CD14-positive monocyte (primary cell): ENCODE data around the gene JARID2. TPM values are rescaled to one million over a fixed set of nuclear protein-coding genes. Genes with fewer than 3 reads are reported as not detected.

Experiments
- DNase-seq, 3 donors: peaks; one replicate each; pipeline ENCODE4 v3.0.0-alpha.2; 2011 to 2022
- H2AFZ ChIP-seq: 2 replicates; pipeline ENCODE4 v1.6.0; 2012; ENCODE audit warnings: mild to moderate bottlenecking, low read depth, low read length, inconsistent platforms; ENCODE audit not compliant: insufficient read depth, poor library complexity, severe bottlenecking
- H3K27ac ChIP-seq, 2 donors: 1 replicate in 1 of 2; 2 replicates in 1 of 2; pipeline ENCODE4 v1.5.1; 2012 to 2013; ENCODE audit warnings: low read length in 2 of 2, control low read depth in 1 of 2, inconsistent platforms in 1 of 2, low read depth in 1 of 2, mild to moderate bottlenecking in 1 of 2
- H3K27me3 ChIP-seq, 2 donors: one replicate each; pipeline versions ENCODE4 v1.6.0 to v1.6.1; 2011 to 2013; ENCODE audit warnings: low read length in 2 of 2; ENCODE audit not compliant: control insufficient read depth in 2 of 2, insufficient read depth in 2 of 2
- H3K36me3 ChIP-seq, 2 donors: replicated peaks in 1 of 2; 1 replicate in 1 of 2; 2 replicates in 1 of 2; pipeline versions ENCODE4 v1.5.1 to v1.6.1; 2012 to 2013; ENCODE audit warnings: low read length in 2 of 2, control low read depth in 1 of 2, inconsistent platforms in 1 of 2, mild to moderate bottlenecking in 1 of 2; ENCODE audit not compliant: insufficient read depth in 2 of 2, control insufficient read depth in 1 of 2
- H3K4me1 ChIP-seq, 2 donors: 1 replicate in 1 of 2; 2 replicates in 1 of 2; pipeline versions ENCODE4 v1.5.1 to v1.6.1; 2012 to 2013; ENCODE audit warnings: low read length in 2 of 2, control low read depth in 1 of 2, inconsistent platforms in 1 of 2, mild to moderate bottlenecking in 1 of 2, moderate library complexity in 1 of 2; ENCODE audit not compliant: insufficient read depth in 2 of 2, control insufficient read depth in 1 of 2
- H3K4me2 ChIP-seq: replicated peaks from 2 replicates; pipeline ENCODE3; 2012; ENCODE audit warnings: low read length, moderate library complexity, mild to moderate bottlenecking; ENCODE audit not compliant: poor library complexity, severe bottlenecking; ENCODE audit errors: extremely low read depth
- H3K4me3 ChIP-seq, 3 experiments: fragments of 200-600 bp in 1 of 3; sonication (generic) in 1 of 3; replicated peaks in 1 of 3; 1 replicate in 2 of 3; 2 replicates in 1 of 3; pipeline ENCODE4 v1.5.1; 2011 to 2013; ENCODE audit warnings: low read length in 3 of 3, mild to moderate bottlenecking in 3 of 3, control low read depth in 2 of 3, low read depth in 2 of 3, inconsistent platforms in 1 of 3, moderate library complexity in 1 of 3
- H3K79me2 ChIP-seq: 2 replicates; pipeline ENCODE4 v1.6.0; 2012; ENCODE audit warnings: mild to moderate bottlenecking, control low read depth, inconsistent platforms, low read length, moderate library complexity; ENCODE audit not compliant: insufficient read depth
- H3K9ac ChIP-seq: 2 replicates; pipeline ENCODE4 v1.6.0; 2017; ENCODE audit warnings: low read length, mild to moderate bottlenecking; ENCODE audit not compliant: insufficient read depth, poor library complexity, severe bottlenecking
- H3K9me3 ChIP-seq, 2 donors: replicated peaks in 1 of 2; 1 replicate in 1 of 2; 2 replicates in 1 of 2; pipeline versions ENCODE4 v1.5.1 to v1.6.1; 2012 to 2013; ENCODE audit warnings: low read length in 2 of 2, control low read depth in 1 of 2; ENCODE audit not compliant: control insufficient read depth in 1 of 2, insufficient read depth in 1 of 2
- H4K20me1 ChIP-seq: 2 replicates; pipeline ENCODE4 v1.6.0; 2012; ENCODE audit warnings: mild to moderate bottlenecking, low read length, control low read depth, moderate library complexity; ENCODE audit not compliant: insufficient read depth
- H3K27ac Mint-ChIP-seq, 7 donors: one replicate each; pipeline ENCODE4 v1.8.0; 2020; ENCODE audit warnings: mild to moderate bottlenecking in 7 of 7, mixed read lengths in 7 of 7, moderate library complexity in 6 of 7, inconsistent platforms in 2 of 7
- H3K27me3 Mint-ChIP-seq, 3 donors: one replicate each; pipeline ENCODE4 v1.8.0; 2021 to 2022; ENCODE audit warnings: low read depth in 3 of 3, mild to moderate bottlenecking in 3 of 3, mixed read lengths in 3 of 3, moderate library complexity in 3 of 3, inconsistent platforms in 1 of 3
- H3K36me3 Mint-ChIP-seq, 2 donors: one replicate each; pipeline ENCODE4 v1.8.0; 2020; ENCODE audit warnings: mixed read lengths in 2 of 2, inconsistent platforms in 1 of 2, mild to moderate bottlenecking in 1 of 2
- H3K4me1 Mint-ChIP-seq: one replicate; pipeline ENCODE4 v1.8.0; 2020; ENCODE audit warnings: mild to moderate bottlenecking, mixed read lengths
- H3K4me3 Mint-ChIP-seq, 2 donors: one replicate each; pipeline ENCODE4 v1.8.0; 2020; ENCODE audit warnings: mild to moderate bottlenecking in 2 of 2, mixed read lengths in 2 of 2, moderate library complexity in 1 of 2
- H3K9me3 Mint-ChIP-seq, 7 donors: one replicate each; pipeline ENCODE4 v1.8.0; 2020 to 2022; ENCODE audit warnings: mixed read lengths in 7 of 7, mild to moderate bottlenecking in 6 of 7, moderate library complexity in 6 of 7, inconsistent platforms in 2 of 7
- CTCF ChIP-seq: fragments of 200-600 bp; IDR thresholded peaks from one replicate; pipeline ENCODE4 v1.8.0; 2022; ENCODE audit warnings: antibody characterized with exemption, mild to moderate bottlenecking
- WGBS: methylation state at CpG from one replicate; pipeline ENCODE4 v1.1.5; 2013; ENCODE audit warnings: missing lambda C conversion rate; ENCODE audit not compliant: insufficient coverage; 5-methylcytosine and 5-hydroxymethylcytosine counted together
- intact Hi-C, 2 donors: fragments of 100-400 bp; cut with micrococcal nuclease; formaldehyde crosslinking; loops; one replicate each; pipeline versions ENCODE4 v1.15.0 to v1.15.1; 2023
- polyA plus RNA-seq, 3 donors: library from polyadenylated mRNA; depleted of rRNA in 1 of 3; unstranded in 2 of 3; stranded (reverse) in 1 of 3; fragments of 300-500 nt in 2 of 3; fragments of >200 nt in 1 of 3; fragmentation: Illumina TruSeq in 2 of 3; gene quantifications; 1 replicate in 2 of 3; 2 replicates in 1 of 3; pipeline ENCODE4 v1.2.3, GENCODE V29; 2012 to 2021

The JARID2 gene
- polyA plus RNA-seq, 3 donors, result 6.8 to 17.5 (median 12.5) TPM

GRCh38 chr6:15400572-15401004 lies 154.7 kb downstream of the JARID2 start:
- Histone ChIP-seq H3K79me2 (peaks cover 100% of the 10 kb centered on the region), H2AFZ (no peak overlapping the region), H3K4me3 (peak overlapping the region in 1 of 3 experiments; percentile 52), H3K27me3 (no peaks in the 10 kb centered on the region), H3K9me3 (no peaks in the 10 kb centered on the region), H3K4me1 (peaks cover 68 to 72% of the 10 kb centered on the region in 2 donors), H3K36me3 (no peaks in the 10 kb centered on the region), H3K4me2 (peak overlapping the region; percentile 68), H3K9ac (no peak overlapping the region), H4K20me1 (peaks cover 100% of the 10 kb centered on the region), H3K27ac (no peak overlapping the region)
- Mint-ChIP-seq H3K4me3 (peak overlapping the region; percentile 52 to 90), H3K9me3 (no peaks in the 10 kb centered on the region), H3K27me3 (peaks cover 0 to 2% (median 0%) of the 10 kb centered on the region in 3 donors), H3K4me1 (peaks cover 83% of the 10 kb centered on the region), H3K36me3 (peaks cover 0 to 4% of the 10 kb centered on the region in 2 donors), H3K27ac (peak overlapping the region in 6 of 7 donors; percentile 67 to 85 (median 79))
- peak in 1 of 3 donors; percentile 30 for DNase-seq
- WGBS, result no CpG with 5 or more reads among the region's 14 CpGs
- intact Hi-C loops, result loop anchor here (5.0 kb wide), 1 partner anchor 37 kb away; no protein-coding TSS in a partner anchor
- TF ChIP-seq CTCF, result no peak

GRCh38 chr6:15401120-15401519 lies 155.3 kb downstream of the JARID2 start:
- Histone ChIP-seq H3K9me3 (no peaks in the 10 kb centered on the region), H3K27me3 (no peaks in the 10 kb centered on the region), H3K36me3 (no peaks in the 10 kb centered on the region), H3K4me2 (no peak overlapping the region), H3K4me3 (no peak overlapping the region), H2AFZ (no peak overlapping the region), H4K20me1 (peaks cover 100% of the 10 kb centered on the region), H3K9ac (no peak overlapping the region), H3K79me2 (peaks cover 100% of the 10 kb centered on the region), H3K27ac (no peak overlapping the region), H3K4me1 (peaks cover 68 to 72% of the 10 kb centered on the region in 2 donors)
- DNase-seq, result no peak
- H3K27ac Mint-ChIP-seq, result peak overlapping the region in 3 of 7 donors; percentile 18 to 78 (median 67)
- H3K4me3 Mint-ChIP-seq, result no peak overlapping the region
- H3K27me3 Mint-ChIP-seq, result peaks cover 0 to 2% (median 0%) of the 10 kb centered on the region in 3 donors
- intact Hi-C loops, result loop anchor here (5.0 kb wide), 1 partner anchor 36 kb away; no protein-coding TSS in a partner anchor
- H3K36me3 Mint-ChIP-seq, result peaks cover 0 to 4% of the 10 kb centered on the region in 2 donors
- H3K9me3 Mint-ChIP-seq, result no peaks in the 10 kb centered on the region
- TF ChIP-seq CTCF, result no peak
- H3K4me1 Mint-ChIP-seq, result peaks cover 85% of the 10 kb centered on the region
- WGBS, result 100% methylated on average over 1 of the region's 1 CpG
